Ovary (tissue), 3 donors: ENCODE results near the gene MRPL38.

Experiments used
- CTCF ChIP-seq, 3 donors: fragments of 450-650 bp in 2 of 3; fragments of 200-600 bp in 1 of 3; IDR thresholded peaks; one replicate each; pipeline versions ENCODE4 v1.5.1 to v1.8.0; 2016 to 2022; ENCODE audit warnings: antibody characterized with exemption in 3 of 3, mild to moderate bottlenecking in 1 of 3
- EP300 ChIP-seq: sonication (generic); formaldehyde crosslinking; IDR thresholded peaks from one replicate; pipeline ENCODE4 v1.6.1; 2017; ENCODE audit warnings: antibody characterized with exemption
- POLR2A ChIP-seq: fragments of 450-650 bp; IDR thresholded peaks from one replicate; pipeline ENCODE4 v1.6.1; 2017; ENCODE audit warnings: antibody characterized with exemption, mild to moderate bottlenecking, moderate library complexity
- donor health status: DM: no; HTN: no; CAD: no.

DNA sequence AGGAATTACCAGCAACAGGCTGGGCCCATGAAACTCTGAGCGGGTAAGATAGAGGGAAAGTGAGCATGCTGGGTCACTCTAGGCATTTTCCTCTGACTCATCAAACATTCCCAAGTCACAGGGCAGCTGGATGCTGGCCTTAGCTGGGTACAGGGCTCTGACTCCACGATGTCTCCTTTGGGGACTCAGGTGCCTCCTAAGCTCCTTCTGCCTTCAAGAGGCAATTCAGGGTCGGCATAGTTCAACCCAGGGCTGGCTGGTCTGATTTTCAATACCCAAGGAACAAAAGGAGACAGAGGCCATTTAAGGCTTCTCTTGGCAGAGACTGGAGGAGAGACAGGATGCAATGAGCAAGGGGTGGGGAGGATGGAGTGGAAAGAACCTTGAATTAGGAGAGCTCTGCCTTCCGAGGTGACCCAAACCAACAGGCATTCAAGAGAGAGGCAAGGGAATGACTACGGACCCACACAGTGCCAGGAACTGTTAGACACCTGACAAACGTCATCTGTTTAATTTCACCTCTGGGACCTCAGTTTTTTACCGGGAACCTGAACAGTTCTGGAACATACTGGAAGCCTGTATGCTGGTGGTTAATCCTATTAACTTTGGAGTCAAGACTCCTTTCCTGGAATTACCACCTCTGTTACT, 50.5 kb downstream of the MRPL38 start:
- no peak for TF ChIP-seq POLR2A
- TF ChIP-seq CTCF (IDR thresholded peaks at IDR 0.05), result no peak
- TF ChIP-seq EP300, result no peak
